Fibroblast of lung (primary cell): ENCODE measurements around the gene TARS3. TPM values are rescaled to one million over a fixed set of nuclear protein-coding genes. Genes with fewer than 3 reads are reported as not detected.
A peak's percentile ranks its signal among the peaks of the same experiment; 100 is the strongest.

ENCODE experiments used
- DNase-seq, 2 donors: peaks; one replicate each; pipeline versions ENCODE4 v3.0.0 to v3.0.0-alpha.2; 2010; ENCODE audit warnings: low read depth in 2 of 2
- H2AFZ ChIP-seq: 2 replicates; pipeline ENCODE4 v1.5.1; 2012; ENCODE audit warnings: low read length, control low read depth, inconsistent platforms
- H3K27ac ChIP-seq: 2 replicates; pipeline ENCODE4 v1.5.1; 2011; ENCODE audit warnings: low read length, control low read depth; ENCODE audit not compliant: insufficient read depth
- H3K27me3 ChIP-seq: 2 replicates; pipeline ENCODE4 v1.5.1; 2011; ENCODE audit warnings: mild to moderate bottlenecking, low read length; ENCODE audit not compliant: control insufficient read depth, insufficient read depth
- H3K36me3 ChIP-seq: 2 replicates; pipeline ENCODE4 v1.5.1; 2011; ENCODE audit warnings: low read length; ENCODE audit not compliant: control insufficient read depth, insufficient read depth
- H3K4me1 ChIP-seq: 2 replicates; pipeline ENCODE4 v1.5.1; 2011; ENCODE audit warnings: low read length; ENCODE audit not compliant: control insufficient read depth, insufficient read depth; ENCODE audit errors: extremely low read depth
- H3K4me2 ChIP-seq: 2 replicates; pipeline ENCODE4 v1.5.1; 2011; ENCODE audit warnings: low read length, control low read depth; ENCODE audit not compliant: insufficient read depth; ENCODE audit errors: extremely low read depth
- H3K4me3 ChIP-seq, 4 experiments: fragments of 200-600 bp in 1 of 4; sonication (generic) in 1 of 4; replicated peaks in 1 of 4; 2 replicates each; pipeline ENCODE4 v1.5.1; 2011 to 2016; ENCODE audit warnings: low read length in 4 of 4, low read depth in 3 of 4, mild to moderate bottlenecking in 3 of 4, control low read depth in 2 of 4, inconsistent platforms in 1 of 4, mixed read lengths in 1 of 4; ENCODE audit not compliant: insufficient read depth in 1 of 4; ENCODE audit errors: control extremely low read depth in 1 of 4
- H3K79me2 ChIP-seq: 2 replicates; pipeline ENCODE4 v1.5.1; 2012; ENCODE audit warnings: mild to moderate bottlenecking, low read length, inconsistent platforms; ENCODE audit not compliant: control insufficient read depth, insufficient read depth
- H3K9ac ChIP-seq: 2 replicates; pipeline ENCODE4 v1.5.1; 2011; ENCODE audit warnings: mild to moderate bottlenecking, low read length, control low read depth; ENCODE audit not compliant: insufficient read depth
- H3K9me3 ChIP-seq: 2 replicates; pipeline ENCODE4 v1.5.1; 2012; ENCODE audit warnings: low read depth, low read length; ENCODE audit not compliant: control insufficient read depth, insufficient read depth
- H4K20me1 ChIP-seq: 2 replicates; pipeline ENCODE4 v1.5.1; 2011; ENCODE audit warnings: low read length; ENCODE audit not compliant: control insufficient read depth, insufficient read depth; ENCODE audit errors: extremely low read depth
- CTCF ChIP-seq, 2 donors: IDR thresholded peaks in 1 of 2; conservative IDR thresholded peaks in 1 of 2; 1 replicate in 1 of 2; 2 replicates in 1 of 2; pipeline ENCODE4 v1.5.1; 2011 to 2012; ENCODE audit warnings: low read length in 2 of 2, control low read depth in 1 of 2, inconsistent platforms in 1 of 2, low read depth in 1 of 2, mild to moderate bottlenecking in 1 of 2
- EZH2 ChIP-seq: IDR thresholded peaks from 2 replicates; pipeline ENCODE4 v1.5.1; 2012; ENCODE audit warnings: low read length, control low read depth, mild to moderate bottlenecking; ENCODE audit errors: missing control alignments
- polyA plus RNA-seq, 2 donors: library from polyadenylated mRNA; depleted of rRNA in 1 of 2; stranded (reverse) in 1 of 2; unstranded in 1 of 2; fragments of >200 nt; gene quantifications; 2 replicates each; pipeline ENCODE4 v1.2.1, GENCODE V29; 2011 to 2012; ENCODE audit warnings: missing spikeins in 1 of 2
- total RNA-seq: library from RNA; depleted of rRNA; stranded (reverse); fragments of >200 nt; gene quantifications from 2 replicates; pipeline ENCODE4 v1.2.1, GENCODE V29; 2014

The TARS3 gene
- total and polyA plus RNA-seq, 2 donors (not counting 1 experiment from before 2014, with no cell fraction given) = 4.3 to 23.3 TPM

GRCh38 chr15:101679806-101680205, 44.5 kb downstream of the TARS3 start:
- H3K9ac ChIP-seq = no peak overlapping the region
- TF ChIP-seq CTCF (conservative IDR thresholded peaks at IDR 0.05 in 1 of 2, IDR thresholded peaks at IDR 0.05 in 1 of 2; ENCODE audit: low read depth in 1 of 2, low read length in 2 of 2) (no peak), EZH2 (no peak)
- H3K4me1 ChIP-seq = peaks cover 10% of the 10 kb centered on the region
- H3K27me3 ChIP-seq = no peaks in the 10 kb centered on the region
- no peak overlapping the region for H3K4me3 ChIP-seq
- H3K79me2 ChIP-seq = no peaks in the 10 kb centered on the region
- no peak overlapping the region for H3K27ac ChIP-seq
- H3K36me3 ChIP-seq = no peaks in the 10 kb centered on the region
- H3K4me2 ChIP-seq = no peak overlapping the region
- H3K9me3 ChIP-seq = no peaks in the 10 kb centered on the region
- no peak overlapping the region for H2AFZ ChIP-seq
- no peak for DNase-seq
- no peaks in the 10 kb centered on the region for H4K20me1 ChIP-seq

GRCh38 chr15:101676921-101677329, 47.3 kb downstream of the TARS3 start:
- H3K27me3 ChIP-seq = no peaks in the 10 kb centered on the region
- DNase-seq = peak; percentile 7 to 25
- H3K9ac ChIP-seq = no peak overlapping the region
- no peaks in the 10 kb centered on the region for H4K20me1 ChIP-seq
- peaks cover 7% of the 10 kb centered on the region for H3K4me1 ChIP-seq
- no peak overlapping the region for H3K27ac ChIP-seq
- H3K9me3 ChIP-seq = no peaks in the 10 kb centered on the region
- TF ChIP-seq EZH2 (no peak), CTCF (conservative IDR thresholded peaks at IDR 0.05 in 1 of 2, IDR thresholded peaks at IDR 0.05 in 1 of 2; ENCODE audit: low read depth in 1 of 2, low read length in 2 of 2) (no peak)
- H3K4me2 ChIP-seq = no peak overlapping the region
- H3K79me2 ChIP-seq = no peaks in the 10 kb centered on the region
- no peak overlapping the region for H2AFZ ChIP-seq
- H3K4me3 ChIP-seq = no peak overlapping the region
- no peaks in the 10 kb centered on the region for H3K36me3 ChIP-seq

- no peaks in the 10 kb centered on the region for H3K27me3 ChIP-seq
- H3K79me2 ChIP-seq = no peaks in the 10 kb centered on the region
- H3K4me3 ChIP-seq = no peak overlapping the region
- DNase-seq = peak; percentile 77 to 88
- H3K4me1 ChIP-seq = peaks cover 7% of the 10 kb centered on the region
- TF ChIP-seq CTCF (conservative IDR thresholded peaks at IDR 0.05 in 1 of 2, IDR thresholded peaks at IDR 0.05 in 1 of 2; ENCODE audit: low read depth in 1 of 2, low read length in 2 of 2) = no peak
- TF ChIP-seq EZH2 = no peak
- H3K27ac ChIP-seq = peak overlapping the region; percentile 55
- no peaks in the 10 kb centered on the region for H3K36me3 ChIP-seq
- no peaks in the 10 kb centered on the region for H4K20me1 ChIP-seq
- no peak overlapping the region for H2AFZ ChIP-seq
- H3K9me3 ChIP-seq = no peaks in the 10 kb centered on the region
- no peak overlapping the region for H3K9ac ChIP-seq
- no peak overlapping the region for H3K4me2 ChIP-seq
These were observed 48.3 kb downstream of the TARS3 start for GRCh38 chr15:101675796-101676582.
